Glutamatergic neuron (in vitro differentiated cells): ENCODE results near the gene ZNF263. TPM values are rescaled to one million over a fixed set of nuclear protein-coding genes. Genes with fewer than 3 reads are reported as not detected.

ENCODE experiments used
- DNase-seq: peaks from one replicate; pipeline ENCODE4 v3.0.0; 2022
- H3K27ac Mint-ChIP-seq: one replicate; pipeline ENCODE4 v1.8.0; 2020; ENCODE audit warnings: mild to moderate bottlenecking, mixed read lengths, inconsistent platforms; ENCODE audit not compliant: unreplicated experiment
- H3K27me3 Mint-ChIP-seq: one replicate; pipeline ENCODE4 v1.8.0; 2020; ENCODE audit warnings: mild to moderate bottlenecking, moderate library complexity, mixed read lengths, inconsistent platforms; ENCODE audit not compliant: unreplicated experiment
- H3K36me3 Mint-ChIP-seq: one replicate; pipeline ENCODE4 v1.8.0; 2020; ENCODE audit warnings: mild to moderate bottlenecking, mixed read lengths, inconsistent platforms; ENCODE audit not compliant: unreplicated experiment
- H3K4me1 Mint-ChIP-seq: one replicate; pipeline ENCODE4 v1.8.0; 2020; ENCODE audit warnings: mild to moderate bottlenecking, low read depth, mixed read lengths, inconsistent platforms; ENCODE audit not compliant: unreplicated experiment
- H3K4me3 Mint-ChIP-seq: one replicate; pipeline ENCODE4 v1.8.0; 2020; ENCODE audit warnings: mild to moderate bottlenecking, mixed read lengths, inconsistent platforms; ENCODE audit not compliant: unreplicated experiment
- H3K9me3 Mint-ChIP-seq: one replicate; pipeline ENCODE4 v1.8.0; 2020; ENCODE audit warnings: mild to moderate bottlenecking, moderate library complexity, mixed read lengths, inconsistent platforms; ENCODE audit not compliant: unreplicated experiment
- total RNA-seq: library from RNA; stranded (reverse); fragmentation: NEBNext Ultra II Directional; extraction: Animal tissue kit (Norgen Biotek cat#: 25700); gene quantifications from one replicate; pipeline ENCODE4 v1.2.1, GENCODE V29; 2021; ENCODE audit not compliant: unreplicated experiment
- TF ChIP-seq, protein P1 (sequence below): fragments of 200-600 bp; sonication (generic); IDR thresholded peaks from one replicate; pipeline ENCODE4 v1.5.0; 2021; ENCODE audit not compliant: partially characterized antibody, unreplicated experiment

The ZNF263 gene
- total RNA-seq, 1 donor from 2014 or later, result 33.1 TPM

DNA sequence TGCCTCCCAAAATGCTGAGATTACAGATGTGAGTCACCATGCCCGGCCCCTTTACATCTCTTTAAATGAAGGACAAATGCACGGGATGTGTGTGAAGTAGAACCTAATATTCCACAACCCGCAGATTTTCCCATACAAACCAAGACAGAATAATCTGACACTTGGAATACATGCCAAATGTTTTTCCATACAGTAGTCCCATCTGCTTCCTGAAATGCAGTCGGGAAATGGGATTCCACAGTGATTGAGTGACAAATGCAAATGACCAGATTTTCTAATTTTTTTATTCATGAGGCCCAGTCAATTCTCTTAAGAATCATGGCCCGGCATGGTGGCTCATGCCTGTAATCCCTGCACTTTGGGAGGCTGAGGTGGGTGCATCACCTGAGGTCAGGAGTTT is 41.5 kb upstream of the ZNF263 start:
- peaks cover 4% of the 10 kb centered on the region for H3K27me3 Mint-ChIP-seq
- H3K4me1 Mint-ChIP-seq, result no peaks in the 10 kb centered on the region
- no peaks in the 10 kb centered on the region for H3K9me3 Mint-ChIP-seq
- no peaks in the 10 kb centered on the region for H3K36me3 Mint-ChIP-seq
- TF ChIP-seq, protein P1, sequence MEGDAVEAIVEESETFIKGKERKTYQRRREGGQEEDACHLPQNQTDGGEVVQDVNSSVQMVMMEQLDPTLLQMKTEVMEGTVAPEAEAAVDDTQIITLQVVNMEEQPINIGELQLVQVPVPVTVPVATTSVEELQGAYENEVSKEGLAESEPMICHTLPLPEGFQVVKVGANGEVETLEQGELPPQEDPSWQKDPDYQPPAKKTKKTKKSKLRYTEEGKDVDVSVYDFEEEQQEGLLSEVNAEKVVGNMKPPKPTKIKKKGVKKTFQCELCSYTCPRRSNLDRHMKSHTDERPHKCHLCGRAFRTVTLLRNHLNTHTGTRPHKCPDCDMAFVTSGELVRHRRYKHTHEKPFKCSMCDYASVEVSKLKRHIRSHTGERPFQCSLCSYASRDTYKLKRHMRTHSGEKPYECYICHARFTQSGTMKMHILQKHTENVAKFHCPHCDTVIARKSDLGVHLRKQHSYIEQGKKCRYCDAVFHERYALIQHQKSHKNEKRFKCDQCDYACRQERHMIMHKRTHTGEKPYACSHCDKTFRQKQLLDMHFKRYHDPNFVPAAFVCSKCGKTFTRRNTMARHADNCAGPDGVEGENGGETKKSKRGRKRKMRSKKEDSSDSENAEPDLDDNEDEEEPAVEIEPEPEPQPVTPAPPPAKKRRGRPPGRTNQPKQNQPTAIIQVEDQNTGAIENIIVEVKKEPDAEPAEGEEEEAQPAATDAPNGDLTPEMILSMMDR, result no peak
- DNase-seq, result no peak
- no peak overlapping the region for H3K27ac Mint-ChIP-seq
- H3K4me3 Mint-ChIP-seq, result no peak overlapping the region

GRCh38 chr16:3242709-3243108 is 40.6 kb upstream of the ZNF263 start:
- Mint-ChIP-seq H3K27ac (no peak overlapping the region), H3K36me3 (no peaks in the 10 kb centered on the region), H3K4me3 (no peak overlapping the region), H3K4me1 (no peaks in the 10 kb centered on the region), H3K9me3 (peaks cover 1% of the 10 kb centered on the region), H3K27me3 (peaks cover 4% of the 10 kb centered on the region)
- no peak for DNase-seq
- TF ChIP-seq, protein P1, result no peak

DNA sequence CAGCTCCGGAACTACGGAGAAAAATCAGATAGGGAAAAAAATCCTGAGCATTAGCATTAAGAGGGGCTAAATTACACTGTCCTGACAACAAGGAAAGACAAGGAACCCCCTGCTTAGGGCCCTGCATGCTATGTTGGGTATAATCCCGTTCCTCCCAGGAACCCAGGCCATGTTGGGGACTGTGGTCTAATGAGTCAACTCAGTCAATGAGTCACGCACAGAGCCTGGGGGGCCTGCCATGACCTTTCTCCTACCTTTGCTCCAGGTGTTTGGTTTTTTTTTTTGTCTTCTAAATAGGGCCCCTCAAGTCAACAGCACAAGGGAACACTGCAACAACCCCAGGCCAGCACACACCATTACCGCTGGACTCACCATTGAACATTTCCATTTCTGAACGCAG is 39.4 kb upstream of the ZNF263 start:
- Mint-ChIP-seq H3K36me3 (no peaks in the 10 kb centered on the region), H3K4me3 (no peak overlapping the region), H3K27ac (no peak overlapping the region), H3K27me3 (peaks cover 4% of the 10 kb centered on the region), H3K4me1 (no peaks in the 10 kb centered on the region), H3K9me3 (peaks cover 1% of the 10 kb centered on the region)
- no peak for DNase-seq
- TF ChIP-seq, protein P1, result no peak

GRCh38 chr16:3246002-3246401 is 37.3 kb upstream of the ZNF263 start:
- DNase-seq, result no peak
- no peaks in the 10 kb centered on the region for H3K4me1 Mint-ChIP-seq
- H3K9me3 Mint-ChIP-seq, result peaks cover 1% of the 10 kb centered on the region
- no peak overlapping the region for H3K4me3 Mint-ChIP-seq
- H3K36me3 Mint-ChIP-seq, result no peaks in the 10 kb centered on the region
- H3K27ac Mint-ChIP-seq, result no peak overlapping the region
- TF ChIP-seq, protein P1, result no peak
- peaks cover 4% of the 10 kb centered on the region for H3K27me3 Mint-ChIP-seq

- Mint-ChIP-seq H3K27me3 (peaks cover 2% of the 10 kb centered on the region), H3K4me1 (no peaks in the 10 kb centered on the region), H3K9me3 (peaks cover 1% of the 10 kb centered on the region), H3K36me3 (no peaks in the 10 kb centered on the region), H3K27ac (no peak overlapping the region), H3K4me3 (no peak overlapping the region)
- no peak for DNase-seq
- TF ChIP-seq, protein P1, result no peak
Observed at GRCh38 chr16:3246876-3247275, 36.4 kb upstream of the ZNF263 start.
